A549 (cell line): Measurements from ENCODE around the gene SWSAP1. TPM values are rescaled to one million over a fixed set of nuclear protein-coding genes. Genes with fewer than 3 reads are reported as not detected.
A peak's percentile ranks its signal among the peaks of the same experiment; 100 is the strongest.
"Not testable (repeated sequence)": the region's sequence is repeated elsewhere in the genome, so short reads cannot be mapped to it uniquely, and the experiment has no call there.

Experiments
- ATAC-seq, 2 experiments: fragments of 200-7000 bp in 1 of 2; fragments of >200 bp in 1 of 2; cut with Nextera tagmentation in 1 of 2; cut with Tn5 transposase in 1 of 2; 3 replicates each; pipeline versions ENCODE4 v1.8.0 to v1.9.1; 2018 to 2020; ENCODE audit warnings: mild to moderate bottlenecking in 1 of 2, moderate library complexity in 1 of 2
- CTCF ChIA-PET: fragments of 300-600 bp; sonication (Branson Sonifier 250); formaldehyde crosslinking; extraction: SDS; loops from one replicate; lab custom pipeline; 2021; ENCODE audit warnings: antibody characterized with exemption, inconsistent platforms; lab: Yijun Ruan, JAX
- POLR2A ChIA-PET: fragments of 350-600 bp; formaldehyde crosslinking; extraction: SDS; loops from one replicate; lab custom pipeline; 2021; ENCODE audit warnings: antibody characterized with exemption, inconsistent platforms; lab: Yijun Ruan, JAX
- DNase-seq, 2 experiments: peaks; one replicate each; pipeline versions ENCODE4 v3.0.0 to v3.0.0-alpha.2; 2011 to 2016; ENCODE audit warnings: low read depth in 1 of 2, low spot score in 1 of 2
- FAIRE-seq: peaks from 2 replicates; lab custom pipeline; 2011; peaks lifted over from hg19 to GRCh38; lab: Jason Lieb, UNC
- H3K27ac ChIP-seq, 2 experiments: fragments of >200 bp; sonication (Bioruptor Twin); formaldehyde crosslinking; 3 replicates each; pipeline ENCODE4 v1.5.1; 2016 to 2017
- H3K4me1 ChIP-seq: fragments of >200 bp; sonication (Bioruptor Twin); formaldehyde crosslinking; 3 replicates; pipeline ENCODE4 v1.6.1; 2016
- H3K4me2 ChIP-seq: fragments of >200 bp; sonication (Bioruptor Twin); formaldehyde crosslinking; 3 replicates; pipeline ENCODE4 v1.6.1; 2016
- H3K4me3 ChIP-seq: fragments of >200 bp; sonication (Bioruptor Twin); formaldehyde crosslinking; 3 replicates; pipeline ENCODE4 v1.5.1; 2016
- H3K9me3 ChIP-seq: fragments of >200 bp; sonication (Bioruptor Twin); formaldehyde crosslinking; 3 replicates; pipeline ENCODE4 v1.6.1; 2016
- BCL3 ChIP-seq: fragments of >200 bp; sonication (Bioruptor Twin); formaldehyde crosslinking; IDR thresholded peaks from 3 replicates; pipeline ENCODE4 v1.6.1; 2016
- BHLHE40 ChIP-seq: IDR thresholded peaks from 2 replicates; pipeline ENCODE4 v1.6.1; 2012; ENCODE audit warnings: low read depth, low read length, inconsistent platforms
- CHD2 ChIP-seq: fragments of 150-350 bp; IDR thresholded peaks from 2 replicates; pipeline ENCODE4 v1.6.1; 2014; ENCODE audit warnings: low read length; ENCODE audit not compliant: partially characterized antibody
- FOSL2 ChIP-seq, 2 experiments: fragments of 450-650 bp in 1 of 2; fragments of >200 bp in 1 of 2; sonication (Bioruptor Twin) in 1 of 2; formaldehyde crosslinking; IDR thresholded peaks; 2 replicates each; pipeline versions ENCODE4 v1.5.0 to v1.6.1; 2016 to 2020; ENCODE audit warnings: mild to moderate bottlenecking in 1 of 2, moderate library complexity in 1 of 2
- FOXS1 ChIP-seq: fragments of 250-450 bp; sonication (Bioruptor Pico); IDR thresholded peaks from 2 replicates; pipeline ENCODE4 v1.5.0; 2020; ENCODE audit warnings: mild to moderate bottlenecking, moderate library complexity
- HDAC2 ChIP-seq: fragments of 200-600 bp; sonication (generic); IDR thresholded peaks from 2 replicates; pipeline ENCODE4 v1.6.1; 2016
- HEYL ChIP-seq: fragments of 250-450 bp; sonication (Bioruptor Pico); IDR thresholded peaks from 2 replicates; pipeline ENCODE4 v1.8.0; 2021; ENCODE audit warnings: mild to moderate bottlenecking, moderate library complexity
- HOXB5 ChIP-seq: fragments of 250-450 bp; sonication (Bioruptor Pico); IDR thresholded peaks from 2 replicates; pipeline ENCODE4 v1.5.0; 2020; ENCODE audit warnings: mild to moderate bottlenecking, moderate library complexity
- JUN ChIP-seq, 2 experiments: fragments of >200 bp; sonication (Bioruptor Twin); formaldehyde crosslinking; IDR thresholded peaks; 2 replicates in 1 of 2; 3 replicates in 1 of 2; pipeline ENCODE4 v1.6.1; 2016 to 2017
- JUNB ChIP-seq: fragments of >200 bp; sonication (Bioruptor Twin); formaldehyde crosslinking; IDR thresholded peaks from 2 replicates; pipeline ENCODE4 v1.6.1; 2016
- KDM5A ChIP-seq: fragments of 200-600 bp; sonication (generic); IDR thresholded peaks from 2 replicates; pipeline ENCODE4 v1.6.1; 2016; ENCODE audit warnings: antibody characterized with exemption, mild to moderate bottlenecking
- NFE2L2 ChIP-seq: fragments of 150-350 bp; conservative IDR thresholded peaks from 2 replicates; pipeline ENCODE4 v1.6.1; 2014; ENCODE audit warnings: low read length
- NR3C1 ChIP-seq: fragments of >200 bp; sonication (Bioruptor Twin); formaldehyde crosslinking; IDR thresholded peaks from 3 replicates; pipeline ENCODE4 v1.6.1; 2017
- POLR2A ChIP-seq: IDR thresholded peaks from 2 replicates; pipeline ENCODE4 v1.6.1; 2012; ENCODE audit warnings: mild to moderate bottlenecking, low read length
- POLR2AphosphoS2 ChIP-seq: conservative IDR thresholded peaks from 2 replicates; pipeline ENCODE4 v1.6.1; 2012; ENCODE audit warnings: low read length, improper control_type of control experiment, inconsistent platforms
- RAD21 ChIP-seq, 2 experiments: fragments of >200 bp in 1 of 2; sonication (Bioruptor Twin) in 1 of 2; formaldehyde crosslinking in 1 of 2; IDR thresholded peaks in 1 of 2; conservative IDR thresholded peaks in 1 of 2; 2 replicates in 1 of 2; 3 replicates in 1 of 2; pipeline ENCODE4 v1.6.1; 2012 to 2018; ENCODE audit warnings: inconsistent platforms in 1 of 2
- RCOR1 ChIP-seq: fragments of 150-350 bp; IDR thresholded peaks from 2 replicates; pipeline ENCODE4 v1.6.1; 2014; ENCODE audit warnings: antibody characterized with exemption, low read length, low read depth
- RNF2 ChIP-seq: fragments of 200-600 bp; sonication (generic); IDR thresholded peaks from 2 replicates; pipeline ENCODE4 v1.6.1; 2016; ENCODE audit warnings: low read depth, mild to moderate bottlenecking, antibody characterized with exemption, moderate library complexity, borderline replicate concordance
- SMC3 ChIP-seq: fragments of >200 bp; sonication (Bioruptor Twin); formaldehyde crosslinking; IDR thresholded peaks from 3 replicates; pipeline ENCODE4 v1.6.1; 2018; ENCODE audit warnings: inconsistent platforms
- TFCP2L1 ChIP-seq: fragments of 250-450 bp; sonication (Bioruptor Pico); IDR thresholded peaks from 2 replicates; pipeline ENCODE4 v1.5.0; 2021; ENCODE audit warnings: mild to moderate bottlenecking
- TP53 ChIP-seq: fragments of 250-450 bp; sonication (Bioruptor Pico); IDR thresholded peaks from 2 replicates; pipeline ENCODE4 v1.5.0; 2021; ENCODE audit warnings: mild to moderate bottlenecking, moderate library complexity
- USF2 ChIP-seq: fragments of 450-650 bp; IDR thresholded peaks from 2 replicates; pipeline ENCODE4 v1.6.1; 2014; ENCODE audit warnings: antibody characterized with exemption
- ZNF302 ChIP-seq: fragments of 250-450 bp; sonication (Bioruptor Pico); IDR thresholded peaks from 2 replicates; pipeline ENCODE4 v1.9.0; 2021; ENCODE audit warnings: inconsistent platforms, mild to moderate bottlenecking, moderate library complexity
- WGBS: methylation state at CpG from one replicate; pipeline ENCODE4 v1.1.6; 2017; ENCODE audit errors: missing lambda C conversion rate; 5-methylcytosine and 5-hydroxymethylcytosine counted together
- polyA plus RNA-seq, 4 experiments: library from polyadenylated mRNA; depleted of rRNA in 3 of 4; stranded (reverse); fragments of >200 nt; fragmentation: RNase III in 1 of 4; extraction: RNeasy Plus Mini Kit Qiagen cat#74134 plus additional on column Dnase treatment in 1 of 4; gene quantifications; 2 replicates in 3 of 4; 3 replicates in 1 of 4; pipeline ENCODE4 v1.2.3, GENCODE V29; 2011 to 2017
- TF ChIP-seq, protein P1 (sequence below): fragments of 200-600 bp; sonication (generic); IDR thresholded peaks from 2 replicates; pipeline ENCODE4 v1.6.1; 2016; ENCODE audit warnings: antibody characterized with exemption, mild to moderate bottlenecking, moderate library complexity
- TF ChIP-seq, protein P2 (sequence below): fragments of >200 bp; sonication (Bioruptor Twin); formaldehyde crosslinking; IDR thresholded peaks from 3 replicates; pipeline ENCODE4 v1.5.1; 2016

SWSAP1 gene
- polyA plus RNA-seq, 2 of the 4 experiments (the other 2 are of a cell fraction) = 1.3 to 1.5 TPM

DNA sequence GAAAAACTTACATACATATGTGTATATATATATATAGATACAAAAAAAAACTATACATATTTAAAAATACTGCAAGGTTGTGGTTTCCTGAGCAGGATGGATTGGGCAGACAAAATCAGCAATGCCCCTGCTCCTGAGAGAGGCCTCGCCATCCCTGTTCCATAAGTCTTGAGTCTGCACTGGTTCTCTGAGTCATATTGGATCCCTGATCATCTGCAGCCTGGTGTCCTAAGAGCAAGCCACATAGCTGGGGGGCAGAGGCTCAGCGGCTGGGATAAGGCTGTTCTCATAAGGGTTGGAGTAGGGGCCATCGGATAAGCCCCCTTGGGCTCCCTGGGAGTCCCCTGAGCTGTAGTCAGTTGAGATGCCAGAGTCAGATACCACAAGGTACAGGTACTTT is 3.3 kb downstream of the SWSAP1 start:
- CTCF ChIA-PET = interaction anchor here (0.9 to 4.9 kb wide), 7 partner anchors 10 to 105 kb away, joined by 3 to 28 read pairs (median 4); partner anchors contain the start of genes CCDC159, TMEM205 and TSPAN16
- peaks cover 52% of the 10 kb centered on the region for H3K4me1 ChIP-seq

DNA sequence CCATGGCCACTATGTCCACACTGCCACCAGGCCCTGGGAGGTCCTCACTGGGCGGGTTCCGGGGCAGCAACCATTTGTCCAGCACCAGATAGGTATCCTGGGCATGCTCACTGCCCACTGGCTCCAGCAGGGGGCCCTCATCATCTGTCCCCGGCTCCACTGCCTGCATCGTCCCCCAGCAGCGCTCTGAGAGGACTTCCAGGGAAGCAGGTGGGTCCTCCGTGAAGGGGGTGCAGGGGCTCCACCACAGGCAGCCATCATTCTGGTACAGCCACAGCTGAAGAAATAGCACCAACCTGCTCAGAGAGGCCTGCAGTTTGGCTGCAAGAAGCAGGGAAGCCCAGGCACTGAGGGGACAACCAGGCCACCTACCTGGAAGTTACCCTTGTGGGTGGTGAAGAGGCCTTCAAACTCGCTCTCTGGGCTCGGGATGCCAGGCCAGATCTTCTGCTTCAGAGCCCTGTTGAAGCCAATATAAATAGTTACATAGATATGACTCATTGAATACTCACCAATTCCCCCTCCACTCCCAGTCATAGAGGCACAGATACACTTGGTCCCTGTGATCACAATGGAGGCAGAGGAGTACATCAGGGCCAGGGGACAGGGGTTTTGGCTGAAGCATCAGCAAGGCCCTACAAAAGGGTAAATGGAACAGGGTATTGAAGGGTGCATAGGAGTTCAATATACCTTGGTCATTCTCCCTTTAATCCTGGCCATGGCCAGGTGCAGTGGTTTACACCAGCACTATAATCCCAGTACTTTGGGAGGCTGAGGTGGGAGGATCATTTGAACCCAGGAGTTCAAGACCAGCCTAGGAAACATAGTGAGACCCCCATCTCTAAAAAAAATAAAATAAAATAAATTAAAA is 4.1 kb downstream of the SWSAP1 start:
- H3K4me2 ChIP-seq = peak overlapping the region; percentile 58
- TF ChIP-seq, protein P1, sequence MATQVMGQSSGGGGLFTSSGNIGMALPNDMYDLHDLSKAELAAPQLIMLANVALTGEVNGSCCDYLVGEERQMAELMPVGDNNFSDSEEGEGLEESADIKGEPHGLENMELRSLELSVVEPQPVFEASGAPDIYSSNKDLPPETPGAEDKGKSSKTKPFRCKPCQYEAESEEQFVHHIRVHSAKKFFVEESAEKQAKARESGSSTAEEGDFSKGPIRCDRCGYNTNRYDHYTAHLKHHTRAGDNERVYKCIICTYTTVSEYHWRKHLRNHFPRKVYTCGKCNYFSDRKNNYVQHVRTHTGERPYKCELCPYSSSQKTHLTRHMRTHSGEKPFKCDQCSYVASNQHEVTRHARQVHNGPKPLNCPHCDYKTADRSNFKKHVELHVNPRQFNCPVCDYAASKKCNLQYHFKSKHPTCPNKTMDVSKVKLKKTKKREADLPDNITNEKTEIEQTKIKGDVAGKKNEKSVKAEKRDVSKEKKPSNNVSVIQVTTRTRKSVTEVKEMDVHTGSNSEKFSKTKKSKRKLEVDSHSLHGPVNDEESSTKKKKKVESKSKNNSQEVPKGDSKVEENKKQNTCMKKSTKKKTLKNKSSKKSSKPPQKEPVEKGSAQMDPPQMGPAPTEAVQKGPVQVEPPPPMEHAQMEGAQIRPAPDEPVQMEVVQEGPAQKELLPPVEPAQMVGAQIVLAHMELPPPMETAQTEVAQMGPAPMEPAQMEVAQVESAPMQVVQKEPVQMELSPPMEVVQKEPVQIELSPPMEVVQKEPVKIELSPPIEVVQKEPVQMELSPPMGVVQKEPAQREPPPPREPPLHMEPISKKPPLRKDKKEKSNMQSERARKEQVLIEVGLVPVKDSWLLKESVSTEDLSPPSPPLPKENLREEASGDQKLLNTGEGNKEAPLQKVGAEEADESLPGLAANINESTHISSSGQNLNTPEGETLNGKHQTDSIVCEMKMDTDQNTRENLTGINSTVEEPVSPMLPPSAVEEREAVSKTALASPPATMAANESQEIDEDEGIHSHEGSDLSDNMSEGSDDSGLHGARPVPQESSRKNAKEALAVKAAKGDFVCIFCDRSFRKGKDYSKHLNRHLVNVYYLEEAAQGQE = no peak
- TF ChIP-seq TP53 (CRISPR knock-in tag) = no peak
- TF ChIP-seq BCL3 = no peak
- peak; percentile 37; the same call in 2 of the 3 replicates for TF ChIP-seq SMC3
- TF ChIP-seq HOXB5 (CRISPR knock-in tag) = no peak
- TF ChIP-seq RAD21 (conservative IDR thresholded peaks at IDR 0.05 in 1 of 2, IDR thresholded peaks at IDR 0.05 in 1 of 2) = peak; percentile 40 to 57; a peak in 4 of 5 replicates
- peak; percentile 42; the same call in 1 of the 2 replicates for TF ChIP-seq JUNB
- TF ChIP-seq CHD2 = no peak
- TF ChIP-seq FOSL2 (IDR thresholded peaks at IDR 0.05) = peak; percentile 45; the same call in 1 of the 2 replicates
- peak; percentile 71 for TF ChIP-seq FOSL2 (CRISPR knock-in tag; IDR thresholded peaks at IDR 0.05)
- TF ChIP-seq NR3C1 = no peak
- peak in 1 of 2 experiments; percentile 23; a peak in 1 of 5 replicates for TF ChIP-seq JUN (IDR thresholded peaks at IDR 0.05)
- TF ChIP-seq HDAC2 = no peak
- TF ChIP-seq, protein P2, sequence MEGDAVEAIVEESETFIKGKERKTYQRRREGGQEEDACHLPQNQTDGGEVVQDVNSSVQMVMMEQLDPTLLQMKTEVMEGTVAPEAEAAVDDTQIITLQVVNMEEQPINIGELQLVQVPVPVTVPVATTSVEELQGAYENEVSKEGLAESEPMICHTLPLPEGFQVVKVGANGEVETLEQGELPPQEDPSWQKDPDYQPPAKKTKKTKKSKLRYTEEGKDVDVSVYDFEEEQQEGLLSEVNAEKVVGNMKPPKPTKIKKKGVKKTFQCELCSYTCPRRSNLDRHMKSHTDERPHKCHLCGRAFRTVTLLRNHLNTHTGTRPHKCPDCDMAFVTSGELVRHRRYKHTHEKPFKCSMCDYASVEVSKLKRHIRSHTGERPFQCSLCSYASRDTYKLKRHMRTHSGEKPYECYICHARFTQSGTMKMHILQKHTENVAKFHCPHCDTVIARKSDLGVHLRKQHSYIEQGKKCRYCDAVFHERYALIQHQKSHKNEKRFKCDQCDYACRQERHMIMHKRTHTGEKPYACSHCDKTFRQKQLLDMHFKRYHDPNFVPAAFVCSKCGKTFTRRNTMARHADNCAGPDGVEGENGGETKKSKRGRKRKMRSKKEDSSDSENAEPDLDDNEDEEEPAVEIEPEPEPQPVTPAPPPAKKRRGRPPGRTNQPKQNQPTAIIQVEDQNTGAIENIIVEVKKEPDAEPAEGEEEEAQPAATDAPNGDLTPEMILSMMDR = peak; percentile 46
- TF ChIP-seq KDM5A = no peak
- TF ChIP-seq RCOR1 = no peak
- TF ChIP-seq, all 56 proteins: peak for 6
- ChIA-PET POLR2A (interaction anchor here (0.7 kb wide), 1 partner anchor 32 kb away, joined by 4 read pairs; the partner anchor contains the start of genes CCDC159 and TMEM205), CTCF (interaction anchor here (0.9 to 4.9 kb wide), 5 partner anchors 15 to 104 kb away, joined by 3 to 28 read pairs (median 4); partner anchors contain the start of genes CCDC159, TMEM205 and TSPAN16)
- Histone ChIP-seq H3K9me3 (no peaks in the 10 kb centered on the region), H3K27ac (peak overlapping the region; percentile 61 to 85; a peak in 5 of 6 replicates), H3K4me3 (no peak overlapping the region), H3K4me1 (peaks cover 52% of the 10 kb centered on the region)
- FAIRE-seq (no peak), DNase-seq (peak; percentile 62 to 72), ATAC-seq (no peak)
- whole genome bisulfite sequencing = 0% methylated on average over 2 of the region's 8 CpGs

More for the DNA sequence above, 3.3 kb downstream of the SWSAP1 start:
- FAIRE-seq (no peak), ATAC-seq (no peak), DNase-seq (no peak)
- POLR2A ChIA-PET = interaction anchor here (0.7 kb wide), 1 partner anchor 31 kb away, joined by 4 read pairs; the partner anchor contains the start of genes CCDC159 and TMEM205
- no peak for TF ChIP-seq FOXS1 (CRISPR knock-in tag)
- TF ChIP-seq ZNF302 (CRISPR knock-in tag) = no peak
- no peak for TF ChIP-seq NR3C1
- TF ChIP-seq POLR2AphosphoS2 = no peak
- no peak for TF ChIP-seq USF2
- no peak for TF ChIP-seq RNF2
- TF ChIP-seq HEYL (CRISPR knock-in tag) = no peak
- no peak for TF ChIP-seq TFCP2L1 (CRISPR knock-in tag)
- no peak for TF ChIP-seq NFE2L2
- TF ChIP-seq POLR2A = no peak
- TF ChIP-seq BHLHE40 = no peak
- H3K4me3 ChIP-seq = no peak overlapping the region
- H3K4me2 ChIP-seq = peak overlapping the region; percentile 58
- WGBS = 70% methylated on average over 3 of the region's 3 CpGs
- H3K27ac ChIP-seq = peak overlapping the region; percentile 61 to 85; a peak in 5 of 6 replicates
- no peaks in the 10 kb centered on the region for H3K9me3 ChIP-seq

DNA sequence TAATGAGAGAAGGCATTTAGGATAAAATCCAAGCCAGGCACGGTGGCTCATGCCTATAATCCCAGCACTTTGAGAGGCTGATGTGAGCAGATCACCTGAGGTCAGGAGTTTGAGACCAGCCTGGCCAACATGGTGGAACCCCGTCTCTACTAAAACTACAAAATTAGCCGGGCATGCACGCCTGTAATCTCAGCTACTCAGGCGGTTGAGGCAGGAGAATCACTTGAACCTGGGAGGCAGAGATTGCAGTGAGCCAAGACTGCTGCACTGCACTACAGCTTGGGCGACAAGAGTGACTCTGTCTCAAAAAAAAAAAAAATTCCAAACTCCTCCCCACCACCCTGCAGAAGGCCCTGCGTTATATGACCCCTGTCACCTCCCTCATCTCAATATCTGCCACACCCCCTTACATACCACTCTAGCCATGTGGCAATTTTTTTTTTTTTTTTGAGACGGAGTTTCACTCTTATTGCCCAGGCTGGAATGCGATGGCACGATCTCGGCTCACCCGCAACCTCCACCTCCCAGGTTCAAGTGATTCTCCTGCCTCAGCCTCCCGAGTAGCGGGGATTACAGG is 4.9 kb downstream of the SWSAP1 start:
- FAIRE-seq, H3K9me3 ChIP-seq, ATAC-seq, H3K4me3 ChIP-seq, POLR2A ChIA-PET, DNase-seq: not testable (repeated sequence)
- H3K4me2 ChIP-seq = peak overlapping the region; percentile 58
- H3K27ac ChIP-seq = peak overlapping the region in 1 of 2 experiments; percentile 85; a peak in 4 of 6 replicates
- CTCF ChIA-PET = interaction anchor here (1.6 to 5.8 kb wide), 4 partner anchors 10 to 103 kb away, joined by 6 to 50 read pairs (median 24); no protein-coding TSS in a partner anchor
- peaks cover 47% of the 10 kb centered on the region for H3K4me1 ChIP-seq
- 81% methylated on average over 13 of the region's 14 CpGs for WGBS
